HEK293 (cell line): ENCODE results near the gene KRTAP3-1.

Experiments
- CTCF ChIA-PET: fragments of 350-600 bp; formaldehyde crosslinking; extraction: SDS; loops from one replicate; lab custom pipeline; 2021; ENCODE audit warnings: antibody characterized with exemption; lab: Yijun Ruan, JAX
- POLR2A ChIA-PET: fragments of 300-600 bp; formaldehyde crosslinking; extraction: SDS; loops from one replicate; lab custom pipeline; 2020; ENCODE audit warnings: antibody characterized with exemption, inconsistent platforms; lab: Yijun Ruan, JAX
- H3K27ac ChIP-seq: fragments of 200-500 bp; sonication (Bioruptor generic); 2 replicates; pipeline ENCODE4 v1.5.1; 2014; ENCODE audit warnings: low read depth, low read length, control low read depth, inconsistent platforms; ENCODE audit errors: extremely low read depth
- H3K36me3 ChIP-seq, 2 experiments: fragments of 200-500 bp in 1 of 2; sonication (Bioruptor generic) in 1 of 2; 1 replicate in 1 of 2; 2 replicates in 1 of 2; pipeline ENCODE4 v1.5.1; 2014 to 2017; ENCODE audit warnings: inconsistent platforms in 2 of 2, low read length in 2 of 2; ENCODE audit not compliant: control insufficient read depth in 2 of 2, insufficient read depth in 1 of 2
- H3K4me1 ChIP-seq: fragments of 200-500 bp; sonication (Bioruptor generic); 2 replicates; pipeline ENCODE4 v1.5.1; 2014; ENCODE audit warnings: mild to moderate bottlenecking, low read length, inconsistent platforms; ENCODE audit not compliant: control insufficient read depth, insufficient read depth
- H3K4me3 ChIP-seq: 2 replicates; pipeline ENCODE4 v1.5.1; 2011; ENCODE audit warnings: low read depth, mild to moderate bottlenecking, control low read depth, low read length, moderate library complexity
- H3K9me3 ChIP-seq: fragments of 200-500 bp; sonication (Bioruptor generic); 2 replicates; pipeline ENCODE4 v1.5.1; 2014; ENCODE audit warnings: low read depth, low read length, inconsistent platforms; ENCODE audit not compliant: control insufficient read depth, insufficient read depth
- KLF1 ChIP-seq: fragments of 450-650 bp; formaldehyde crosslinking; IDR thresholded peaks from 2 replicates; pipeline ENCODE4 v1.5.1; 2016; ENCODE audit warnings: missing biosample characterization, missing genetic modification characterization
- MEIS1 ChIP-seq: sonication (generic); formaldehyde crosslinking; IDR thresholded peaks from 2 replicates; pipeline ENCODE4 v1.8.1; 2022; ENCODE audit warnings: missing genetic modification reagents, mild to moderate bottlenecking, borderline replicate concordance
- SALL2 ChIP-seq: fragments of 450-650 bp; formaldehyde crosslinking; IDR thresholded peaks from 2 replicates; pipeline ENCODE4 v1.5.0; 2017; ENCODE audit warnings: missing biosample characterization, mild to moderate bottlenecking, missing genetic modification characterization, borderline replicate concordance
- ZBTB6 ChIP-seq: fragments of 450-650 bp; formaldehyde crosslinking; IDR thresholded peaks from 2 replicates; pipeline ENCODE4 v1.5.1; 2017; ENCODE audit warnings: missing biosample characterization, missing genetic modification characterization
- ZNF2 ChIP-seq: fragments of 450-650 bp; formaldehyde crosslinking; IDR thresholded peaks from 2 replicates; pipeline ENCODE4 v1.5.1; 2016; ENCODE audit warnings: missing biosample characterization, missing genetic modification characterization
- ZNF221 ChIP-seq: fragments of 450-650 bp; formaldehyde crosslinking; IDR thresholded peaks from 2 replicates; pipeline ENCODE4 v1.5.1; 2017; ENCODE audit warnings: missing biosample characterization, missing genetic modification characterization, borderline replicate concordance
- ZNF335 ChIP-seq: fragments of 450-650 bp; formaldehyde crosslinking; conservative IDR thresholded peaks from 2 replicates; pipeline ENCODE4 v1.5.1; 2016; ENCODE audit warnings: missing biosample characterization, missing genetic modification characterization
- ZNF398 ChIP-seq: fragments of 450-650 bp; formaldehyde crosslinking; IDR thresholded peaks from 2 replicates; pipeline ENCODE4 v1.5.1; 2017; ENCODE audit warnings: missing biosample characterization, missing genetic modification characterization
- ZNF521 ChIP-seq: fragments of 450-650 bp; formaldehyde crosslinking; IDR thresholded peaks from 2 replicates; pipeline ENCODE4 v1.5.1; 2017; ENCODE audit warnings: missing biosample characterization, mild to moderate bottlenecking, missing genetic modification characterization
- ZNF639 ChIP-seq: fragments of 450-650 bp; formaldehyde crosslinking; IDR thresholded peaks from 2 replicates; pipeline ENCODE4 v1.5.1; 2016; ENCODE audit warnings: missing biosample characterization, missing genetic modification characterization
- ZNF654 ChIP-seq: fragments of 450-650 bp; formaldehyde crosslinking; IDR thresholded peaks from 2 replicates; pipeline ENCODE4 v1.5.1; 2016; ENCODE audit warnings: low read depth, missing biosample characterization, missing genetic modification characterization
- ZNF692 ChIP-seq: fragments of 450-650 bp; formaldehyde crosslinking; IDR thresholded peaks from 2 replicates; pipeline ENCODE4 v1.5.1; 2016; ENCODE audit warnings: missing biosample characterization, missing genetic modification characterization
- ZNF747 ChIP-seq: fragments of 450-650 bp; formaldehyde crosslinking; IDR thresholded peaks from 2 replicates; pipeline ENCODE4 v1.5.1; 2016; ENCODE audit warnings: missing biosample characterization, missing genetic modification characterization

Gene KRTAP3-1

GRCh38 chr17:40961591-40961990 is 47.3 kb downstream of the KRTAP3-1 start:
- POLR2A ChIA-PET = no interaction called here
- H3K9me3 ChIP-seq = no peaks in the 10 kb centered on the region
- CTCF ChIA-PET = interaction anchor here (0.5 to 1.6 kb wide), 7 partner anchors 9 to 687 kb away, joined by 3 to 10 read pairs (median 3); no protein-coding TSS in a partner anchor
- H3K36me3 ChIP-seq = no peaks in the 10 kb centered on the region
- TF ChIP-seq ZNF2 (tag by site-specific recombination) (no peak), MEIS1 (CRISPR knock-in tag) (no peak), ZNF747 (tag by site-specific recombination) (no peak)
- H3K4me3 ChIP-seq = no peak overlapping the region
- H3K4me1 ChIP-seq = no peaks in the 10 kb centered on the region
- H3K27ac ChIP-seq = no peak overlapping the region

GRCh38 chr17:40960144-40960543 is 48.8 kb downstream of the KRTAP3-1 start:
- TF ChIP-seq SALL2 (tag by site-specific recombination) = no peak
- no peak for TF ChIP-seq ZNF398 (tag by site-specific recombination)
- TF ChIP-seq ZBTB6 (tag by site-specific recombination) = no peak
- no peak for TF ChIP-seq ZNF521 (tag by site-specific recombination)
- no peak for TF ChIP-seq ZNF335 (tag by site-specific recombination)
- no peak for TF ChIP-seq ZNF692 (tag by site-specific recombination)
- TF ChIP-seq ZNF747 (tag by site-specific recombination) = no peak
- TF ChIP-seq ZNF221 (tag by site-specific recombination) = no peak
- no peak for TF ChIP-seq KLF1 (tag by site-specific recombination)
- TF ChIP-seq ZNF639 (tag by site-specific recombination) = no peak
- no peak for TF ChIP-seq ZNF654 (tag by site-specific recombination)
- no peak overlapping the region for H3K27ac ChIP-seq
- no peaks in the 10 kb centered on the region for H3K9me3 ChIP-seq
- ChIA-PET CTCF (interaction anchor here (0.6 to 1.1 kb wide), 2 partner anchors 98 to 103 kb away, joined by 3 read pairs; no protein-coding TSS in a partner anchor), POLR2A (no interaction called here)
- no peaks in the 10 kb centered on the region for H3K4me1 ChIP-seq
- H3K4me3 ChIP-seq = no peak overlapping the region
- no peaks in the 10 kb centered on the region for H3K36me3 ChIP-seq
